ENCODE data around the gene UVSSA.
"Not testable (repeated sequence)": the region's sequence is repeated elsewhere in the genome, so short reads cannot be mapped to it uniquely, and the experiment has no call there.

GRCh38 chr4:1372576-1372975 is 25.6 kb downstream of the UVSSA start:
- TF ChIP-seq FOXM1 (IDR thresholded peaks at IDR 0.05; ENCODE audit: low read depth); SIN3A (IDR thresholded peaks at IDR 0.05; ENCODE audit: borderline replicate concordance, low read depth, low read length); CTCF (IDR thresholded peaks at IDR 0.05); JUND (IDR thresholded peaks at IDR 0.05); POLR2AphosphoS5 (IDR thresholded peaks at IDR 0.05; ENCODE audit: low read depth, low read length); EZH2phosphoT487 (IDR thresholded peaks at IDR 0.05; ENCODE audit: borderline replicate concordance, low read depth); SMC3 (IDR thresholded peaks at IDR 0.05; ENCODE audit: low read depth, low read length): not testable (repeated sequence)

Data from SK-N-SH (cell line).